Placental epithelial cell (primary cell): ENCODE data around the gene TRA2A. TPM values are rescaled to one million over a fixed set of nuclear protein-coding genes. Genes with fewer than 3 reads are reported as not detected.

ENCODE experiments used
- small RNA-seq: library from RNA; depleted of rRNA; stranded (forward); fragments of <200 nt; gene quantifications from one replicate; pipeline ENCODE3, GENCODE V24; 2012
- total RNA-seq: library from RNA; depleted of rRNA; stranded (reverse); fragments of >200 nt; gene quantifications from 2 replicates; pipeline ENCODE4 v1.2.3, GENCODE V29; 2012

The TRA2A gene
- total RNA-seq = 23.6 and 48.6 TPM in 2 replicates

GRCh38 chr7:23531794-23532489 is at the start of gene TRA2A:
Gene TRA2A (minus strand): TSS chr7:23531981. CDS start chr7:23531824, 157 bp downstream.

GRCh38 chr7:23470330-23471105 is 61.3 kb downstream of the TRA2A start, which contains the start of gene IGF2BP3:
Gene IGF2BP3 (minus strand): TSS chr7:23470491. CDS start chr7:23470110, 381 bp downstream.

Small RNA genes lying within 50 kb of the gene (small RNA-seq; reads per million reads assigned to genes)
- gene AC079780.1 (not detected), gene RF00019 (not detected)

Other genes starting within 250 kb of the TRA2A start
- gene MALSU1, start 232.6 kb downstream of the TRA2A start, total RNA-seq = 32.1 and 38.5 TPM in 2 replicates
- 72.6 and 93.9 TPM in 2 replicates for gene IGF2BP3, start 61.5 kb downstream of the TRA2A start, total RNA-seq
- 13.3 and 15.0 TPM in 2 replicates for gene CCDC126, start 65.4 kb upstream of the TRA2A start, total RNA-seq
- gene FAM221A, start 148.2 kb upstream of the TRA2A start, total RNA-seq = 2.3 and 3.9 TPM in 2 replicates
- 0.11 and 0.39 TPM in 2 replicates for gene STK31, start 178.2 kb upstream of the TRA2A start, total RNA-seq